GM18858 (cell line): ENCODE data around the gene KLF1.
"Not testable (repeated sequence)": the region's sequence is repeated elsewhere in the genome, so short reads cannot be mapped to it uniquely, and the experiment has no call there.

ENCODE experiments used
- ATAC-seq: cut with Tn5 transposase; IDR thresholded peaks from one replicate; pipeline ENCODE4 v1.9.1; 2021; ENCODE audit not compliant: unreplicated experiment

The KLF1 gene

GRCh38 chr19:12868540-12869112, 18.4 kb downstream of the KLF1 start:
- no peak for ATAC-seq

DNA sequence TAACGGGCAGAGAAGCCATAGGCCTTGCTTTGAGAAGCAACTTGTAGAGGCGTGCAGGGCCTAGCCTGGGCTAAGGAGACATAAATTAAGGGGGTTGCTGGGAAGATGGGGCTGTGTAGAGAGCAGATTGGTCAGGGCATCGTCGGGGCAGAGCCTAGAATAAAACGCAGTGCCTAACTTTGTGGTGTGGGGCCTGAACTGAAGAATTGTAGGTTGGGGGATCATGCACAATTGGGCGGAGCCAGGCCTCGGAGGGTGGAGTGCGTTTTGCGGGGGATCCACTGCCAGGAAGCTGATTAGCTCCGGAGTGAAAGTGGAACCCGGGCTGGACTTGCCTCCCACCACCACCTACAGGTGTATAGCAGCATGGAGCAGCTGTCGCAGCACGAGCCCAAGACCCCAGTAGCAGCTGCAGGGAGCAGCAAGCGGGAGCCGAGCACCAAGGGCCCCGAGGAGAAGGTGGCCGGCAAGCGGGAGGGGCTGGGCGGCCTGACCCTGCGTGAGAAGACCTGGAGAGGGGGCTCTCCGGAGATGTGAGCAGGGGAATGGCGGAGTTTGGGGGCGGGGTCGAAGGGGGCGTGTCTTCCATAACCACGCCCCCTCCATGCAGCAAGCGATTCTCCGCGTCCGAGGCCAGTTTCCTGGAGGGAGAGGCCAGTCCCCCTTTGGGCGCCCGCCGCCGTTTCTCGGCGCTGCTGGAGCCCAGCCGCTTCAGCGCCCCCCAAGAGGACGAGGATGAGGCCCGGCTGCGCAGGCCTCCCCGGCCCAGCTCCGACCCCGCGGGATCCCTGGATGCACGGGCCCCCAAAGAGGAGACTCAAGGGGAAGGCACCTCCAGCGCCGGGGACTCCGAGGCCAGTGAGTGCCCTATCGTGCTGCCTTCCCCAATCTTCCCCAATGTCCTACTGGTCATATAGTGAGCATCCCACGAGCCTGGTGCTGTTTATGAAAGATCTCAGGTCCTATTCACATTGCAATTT, 19.6 kb downstream of the KLF1 start:
- ATAC-seq: no peak

DNA sequence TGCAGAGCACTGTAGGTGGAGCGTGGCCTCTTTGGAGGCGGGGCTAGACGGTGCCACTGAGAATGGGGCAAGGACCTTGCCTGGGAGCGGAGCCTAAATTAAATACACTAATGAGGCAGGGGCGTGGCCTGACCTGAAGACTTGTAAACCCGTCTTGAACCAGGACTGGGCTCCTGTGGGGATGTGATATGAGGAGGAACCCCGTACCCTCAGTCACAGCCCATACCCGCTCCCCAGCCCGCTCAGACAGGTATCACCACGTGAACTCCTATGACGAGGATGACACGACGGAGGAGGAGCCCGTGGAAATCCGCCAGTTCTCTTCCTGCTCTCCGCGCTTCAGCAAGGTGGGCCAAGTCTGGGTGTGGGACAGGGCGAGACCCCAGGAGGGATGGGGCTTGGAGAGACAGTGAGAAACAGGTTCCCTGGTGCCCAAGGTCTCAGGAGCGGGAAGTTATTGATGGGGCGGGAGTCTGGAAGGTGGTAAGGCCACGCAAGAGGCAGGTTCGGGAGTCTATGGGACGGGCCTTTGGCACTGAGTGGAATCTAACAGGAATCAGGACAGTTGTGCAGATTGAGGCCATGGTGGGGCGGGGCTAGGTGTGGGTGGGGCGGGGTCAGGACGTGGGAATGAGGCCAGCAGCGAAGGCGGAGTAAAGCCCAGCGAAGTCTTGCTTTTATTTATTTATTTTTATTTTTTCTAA, 20.4 kb downstream of the KLF1 start:
- no peak for ATAC-seq

DNA sequence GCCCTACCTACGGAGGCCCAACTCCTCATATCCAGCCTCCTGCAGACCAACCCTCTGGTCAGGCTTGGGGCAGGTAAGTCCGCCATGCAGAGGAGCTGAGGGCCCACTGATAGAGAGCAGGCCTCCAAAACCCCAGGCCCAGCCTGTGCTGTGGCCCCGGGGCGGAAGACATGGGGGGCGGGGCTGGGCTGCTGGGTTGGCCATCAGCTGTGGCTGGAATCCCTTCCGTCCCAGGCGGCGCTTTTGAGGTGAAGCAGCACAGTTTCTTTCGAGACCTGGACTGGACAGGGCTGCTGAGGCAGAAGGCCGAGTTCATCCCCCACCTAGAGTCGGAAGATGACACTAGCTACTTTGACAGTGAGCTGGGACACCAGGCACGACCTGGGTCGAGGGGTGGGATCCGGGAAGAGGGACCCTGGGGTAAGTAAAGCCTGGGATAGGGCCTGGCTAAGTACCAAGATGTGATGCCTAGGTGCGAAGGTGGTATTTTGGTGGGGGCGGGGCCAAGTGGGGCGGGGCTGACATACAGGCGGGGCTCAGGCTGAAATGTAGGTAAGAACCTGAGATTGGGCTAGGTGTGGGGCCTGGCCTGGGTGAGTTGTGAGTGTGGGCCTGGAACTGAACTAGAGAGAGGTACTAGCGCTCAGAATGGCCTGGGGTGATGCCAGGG, 21.1 kb downstream of the KLF1 start:
- ATAC-seq: no peak

DNA sequence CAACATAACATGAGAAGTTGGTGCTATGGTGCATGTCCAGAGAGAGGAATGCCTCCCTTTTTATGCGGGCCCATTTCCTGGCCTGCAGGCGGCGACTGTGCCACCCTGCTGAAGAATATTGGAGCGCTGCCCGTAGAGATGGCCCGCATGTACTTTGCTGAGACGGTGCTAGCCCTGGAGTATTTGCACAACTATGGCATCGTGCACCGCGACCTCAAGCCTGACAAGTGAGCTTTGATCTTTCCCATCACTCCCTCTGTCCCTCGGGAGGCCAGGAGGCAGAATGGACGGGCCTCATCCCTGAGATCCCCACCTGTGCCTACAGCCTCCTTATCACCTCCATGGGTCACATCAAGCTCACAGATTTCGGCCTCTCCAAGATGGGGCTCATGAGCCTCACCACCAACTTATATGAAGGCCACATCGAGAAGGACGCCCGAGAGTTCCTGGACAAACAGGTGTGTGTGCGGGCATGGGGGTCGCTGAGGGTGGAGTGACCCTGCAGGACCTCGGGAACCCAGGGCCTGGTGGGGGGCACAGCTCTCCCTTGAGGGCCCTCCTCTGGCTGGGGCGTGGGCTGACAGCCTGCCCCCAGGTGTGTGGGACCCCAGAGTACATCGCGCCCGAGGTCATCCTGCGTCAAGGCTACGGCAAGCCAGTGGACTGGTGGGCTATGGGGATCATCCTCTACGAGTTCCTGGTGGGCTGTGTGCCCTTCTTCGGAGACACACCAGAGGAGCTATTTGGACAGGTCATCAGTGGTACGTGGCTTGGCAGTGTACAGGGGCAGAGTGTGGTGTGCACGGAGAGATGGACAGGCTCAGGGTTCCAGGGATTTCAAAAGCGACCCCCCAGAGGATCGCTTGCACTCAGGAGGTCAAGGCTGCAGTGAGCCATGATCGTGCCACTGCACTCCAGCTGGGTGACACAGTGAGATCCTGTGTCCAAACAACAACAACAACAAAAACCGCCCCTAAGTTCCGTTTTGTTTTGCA, 22.0 kb downstream of the KLF1 start:
- no peak for ATAC-seq

DNA sequence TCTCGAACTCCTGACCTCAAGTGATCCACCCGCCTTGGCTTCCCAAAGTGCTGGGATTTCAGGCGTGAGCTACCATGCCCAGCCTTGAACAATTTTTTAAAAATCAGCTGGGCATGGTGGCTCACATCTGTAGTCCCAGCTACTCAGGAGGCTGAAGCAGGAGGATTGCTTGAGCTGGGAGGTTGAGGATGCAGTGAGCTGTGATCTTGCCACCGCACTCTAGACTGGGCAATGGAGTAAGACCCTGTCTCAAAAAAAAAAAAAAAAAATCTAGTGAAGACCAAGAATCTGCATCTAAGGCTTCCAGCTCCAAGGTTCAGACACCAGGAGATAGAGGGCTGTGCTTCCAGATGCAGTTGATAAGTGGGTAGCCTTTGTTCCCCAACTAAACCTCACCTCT, 22.9 kb downstream of the KLF1 start:
- no peak for ATAC-seq

- no peak for ATAC-seq
Observed at GRCh38 chr19:12859546-12859945, 27.5 kb downstream of the KLF1 start.

DNA sequence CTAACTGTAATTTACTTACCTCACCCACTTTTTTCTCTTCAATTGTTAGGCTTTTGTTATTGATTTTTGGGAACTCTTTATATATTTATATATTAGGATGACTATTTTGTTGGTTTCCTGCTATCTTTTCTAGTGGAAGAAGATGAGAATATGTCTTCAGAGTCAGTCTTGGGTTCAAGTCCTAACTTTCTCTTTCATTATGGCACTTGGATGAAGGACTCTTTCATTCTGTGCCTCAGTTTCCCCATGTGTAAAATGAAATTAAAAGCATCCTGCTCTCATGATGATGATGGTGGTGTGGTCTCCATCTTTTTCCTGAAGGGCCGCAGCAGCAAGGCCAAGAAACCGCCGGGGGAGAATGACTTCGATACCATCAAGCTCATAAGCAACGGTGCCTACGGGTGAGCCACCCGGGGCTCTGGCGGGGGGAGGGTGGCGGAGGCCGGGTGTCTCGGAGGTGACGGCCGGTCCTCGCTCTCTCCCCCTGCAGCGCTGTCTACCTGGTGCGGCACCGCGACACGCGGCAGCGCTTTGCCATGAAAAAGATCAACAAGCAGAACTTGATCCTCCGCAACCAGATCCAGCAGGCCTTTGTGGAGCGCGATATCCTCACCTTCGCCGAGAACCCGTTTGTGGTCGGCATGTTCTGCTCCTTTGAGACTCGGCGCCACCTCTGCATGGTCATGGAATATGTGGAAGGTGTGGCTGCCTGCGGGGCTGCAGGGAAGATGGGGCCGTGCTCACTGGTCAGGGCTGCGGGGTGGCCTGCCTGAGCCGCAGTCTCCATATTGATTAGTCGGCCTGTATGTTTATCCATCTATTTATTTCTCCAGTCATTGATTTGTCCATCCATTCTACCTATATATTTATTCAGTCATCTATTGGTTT, 28.7 kb downstream of the KLF1 start:
- no peak for ATAC-seq

GRCh38 chr19:12856653-12857052, 30.3 kb downstream of the KLF1 start:
- ATAC-seq: no peak

DNA sequence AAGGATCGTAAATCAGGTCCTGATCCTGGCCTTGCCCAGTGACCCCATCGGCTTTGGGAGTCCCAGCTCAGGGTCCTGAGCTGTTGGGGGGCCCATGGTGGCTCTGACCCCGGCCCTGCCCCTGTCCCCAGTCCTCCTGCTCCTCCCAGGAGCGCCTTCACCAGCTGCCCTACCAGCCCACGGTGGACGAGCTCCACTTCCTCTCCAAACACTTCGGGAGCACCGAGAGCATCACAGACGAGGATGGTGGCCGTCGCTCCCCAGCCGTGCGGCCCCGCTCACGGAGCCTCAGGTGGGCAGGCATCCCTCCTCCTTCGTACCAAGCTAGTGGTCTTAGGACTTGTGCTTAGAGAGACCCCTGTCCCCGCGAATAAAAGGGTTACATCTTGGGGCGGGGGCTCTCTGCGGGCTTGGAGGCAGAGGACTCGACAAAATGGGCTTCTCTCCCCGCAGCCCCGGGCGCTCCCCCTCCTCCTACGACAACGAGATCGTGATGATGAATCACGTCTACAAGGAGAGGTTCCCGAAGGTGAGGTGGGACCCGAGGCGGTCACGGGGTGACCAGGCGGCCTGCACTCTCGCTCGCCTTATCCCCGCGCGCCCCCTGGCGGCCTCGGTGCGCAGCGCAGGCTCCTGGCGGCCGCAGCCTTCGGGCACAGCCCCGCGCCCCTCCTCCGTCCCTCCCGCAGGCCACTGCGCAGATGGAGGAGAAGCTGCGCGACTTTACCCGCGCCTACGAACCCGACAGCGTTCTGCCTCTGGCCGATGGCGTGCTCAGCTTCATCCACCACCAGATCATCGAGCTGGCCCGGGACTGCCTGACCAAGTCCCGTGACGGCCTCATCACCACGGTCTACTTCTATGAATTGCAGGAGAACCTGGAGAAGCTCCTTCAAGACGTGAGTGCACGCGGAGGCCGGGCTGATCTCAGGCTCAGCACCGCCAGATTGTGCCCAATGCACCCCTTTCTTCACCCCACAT, 39.6 kb downstream of the KLF1 start:
- no peak for ATAC-seq

DNA sequence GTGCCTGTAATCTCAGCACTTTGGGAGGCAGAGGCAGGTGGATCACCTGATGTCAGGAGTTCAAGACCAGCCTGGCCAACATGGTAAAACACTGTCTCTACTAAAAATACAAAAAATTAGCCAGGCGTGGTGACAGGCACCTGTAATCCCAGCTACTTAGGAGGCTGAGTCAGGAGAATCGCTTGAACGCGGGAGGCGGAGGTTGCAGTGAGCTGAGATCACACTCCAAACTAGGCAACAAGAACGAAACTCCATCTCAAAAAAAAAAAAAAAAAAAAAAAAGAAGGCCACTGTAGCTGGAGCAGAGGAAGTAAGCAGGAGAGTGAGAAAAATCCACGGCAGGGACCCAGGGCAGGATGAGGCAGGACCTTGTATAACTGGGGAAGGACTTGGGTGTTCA, 40.4 kb downstream of the KLF1 start:
- not testable (repeated sequence) for ATAC-seq

- ATAC-seq: no peak
Observed at GRCh38 chr19:12843999-12844732, 42.8 kb downstream of the KLF1 start.

GRCh38 chr19:12843328-12843727, 43.7 kb downstream of the KLF1 start:
- ATAC-seq: no peak

DNA sequence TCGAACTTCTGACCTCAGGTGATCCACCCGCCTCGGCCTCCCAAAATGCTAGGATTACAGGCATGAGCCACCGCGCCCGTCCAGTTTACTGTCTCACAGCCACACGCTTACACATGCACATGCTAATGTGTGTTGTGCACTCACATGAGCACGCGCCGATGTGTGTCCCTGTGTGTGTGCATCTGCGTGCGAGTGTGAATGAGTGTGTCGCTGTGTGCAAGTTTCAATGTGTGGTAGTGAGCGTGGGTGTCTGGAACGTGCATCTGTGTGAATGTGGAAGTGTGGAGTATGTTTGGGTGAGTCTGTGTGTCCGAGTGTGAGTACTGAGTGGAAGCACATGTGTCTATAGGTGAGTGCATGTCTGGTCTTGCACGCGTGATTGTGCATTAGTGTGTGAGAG, 44.5 kb downstream of the KLF1 start:
- ATAC-seq: no peak

- no peak for ATAC-seq
Observed at GRCh38 chr19:12841094-12841493, 45.9 kb downstream of the KLF1 start.

DNA sequence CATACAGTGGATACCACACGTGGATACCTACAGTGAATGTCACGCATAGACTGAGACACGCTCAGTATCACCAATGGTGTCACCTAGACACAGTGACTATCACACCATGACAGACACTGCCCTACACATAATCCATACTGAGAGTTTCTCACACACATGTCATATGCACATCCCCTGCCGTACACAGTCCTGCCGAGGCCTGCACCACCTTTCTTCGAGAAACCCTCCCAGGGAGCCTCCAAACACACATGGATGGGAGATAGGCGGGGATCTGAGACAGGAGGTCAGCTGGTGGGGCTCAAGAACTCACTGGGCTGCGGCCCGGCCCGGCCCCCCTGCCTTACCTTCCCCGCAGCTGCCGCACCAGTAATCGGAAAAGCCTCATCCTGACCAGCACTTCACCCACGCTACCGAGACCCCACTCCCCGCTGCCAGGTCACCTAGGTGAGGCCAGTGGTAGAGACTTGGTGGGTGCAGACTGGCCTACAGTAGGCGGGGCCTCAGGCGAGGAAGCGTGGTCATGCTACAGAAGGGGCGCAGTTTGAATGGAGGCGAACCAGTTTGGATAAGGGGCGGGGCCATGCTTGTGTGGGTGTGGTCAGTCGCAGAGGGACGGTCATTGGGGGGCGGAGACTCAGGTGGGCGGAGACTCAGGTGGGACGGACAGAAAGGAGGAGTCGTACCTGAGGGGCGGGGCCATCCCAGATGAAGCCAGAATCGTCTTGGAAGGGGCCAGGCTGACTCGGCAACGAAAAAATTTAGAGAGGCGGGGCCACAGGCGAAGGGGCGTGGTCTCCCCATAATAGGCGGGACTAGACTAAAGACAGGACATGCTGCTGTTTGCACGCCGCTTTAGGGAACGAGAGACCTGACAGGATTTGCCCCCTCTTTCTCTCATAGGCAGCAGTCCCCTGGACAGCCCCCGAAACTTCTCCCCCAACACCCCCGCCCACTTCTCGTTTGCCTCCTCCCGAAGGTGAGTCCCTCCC, 46.6 kb downstream of the KLF1 start:
- no peak for ATAC-seq
